HCT116 (cell line): ENCODE data around the gene CCDC40. TPM values are rescaled to one million over a fixed set of nuclear protein-coding genes. Genes with fewer than 3 reads are reported as not detected.

ENCODE experiments used
- ATAC-seq: fragments of 200-7000 bp; cut with Tn5 transposase; 2 replicates; pipeline ENCODE4 v1.9.1; 2020; ENCODE audit warnings: mild to moderate bottlenecking, moderate library complexity
- BruUV-seq: library from RNA; stranded (reverse); fragments of 400-500 nt; replicated peaks from 2 replicates; lab custom pipeline; 2021; lab: Mats Ljungman, UMichigan
- CTCF ChIA-PET: fragments of 300-600 bp; sonication (Branson Sonifier 250); formaldehyde crosslinking; loops from one replicate; lab custom pipeline; 2021; ENCODE audit warnings: antibody characterized with exemption; lab: Charles Lee
- POLR2A ChIA-PET: fragments of 300-600, 350-600 bp; sonication (Branson Sonifier 250); formaldehyde crosslinking; loops from one replicate; lab custom pipeline; 2021; ENCODE audit warnings: antibody characterized with exemption; lab: Charles Lee
- RAD21 ChIA-PET, 2 experiments: fragments of 300-600 bp; sonication (Branson Sonifier 250); formaldehyde crosslinking; loops; one replicate each; lab custom pipeline; 2023; ENCODE audit warnings: low total read pairs in 2 of 2; ENCODE audit not compliant: uncharacterized antibody in 2 of 2, unreplicated experiment in 2 of 2, low non-redundant PET in 1 of 2; lab: Charles Lee
- DNase-seq: peaks from one replicate; pipeline ENCODE4 v3.0.0-alpha.2; 2010; ENCODE audit warnings: low read depth, low spot score
- H2AFZ ChIP-seq: fragments of 200-600 bp; shearing (Covaris generic), sonication (generic); 2 replicates; pipeline ENCODE4 v1.6.1; 2017; ENCODE audit warnings: low read depth, mixed run types, mixed read lengths, antibody characterized with exemption, low read length; ENCODE audit not compliant: poor library complexity, severe bottlenecking
- H3K27ac ChIP-seq: 2 replicates; pipeline ENCODE4 v1.5.1; 2012; ENCODE audit warnings: low read depth, low read length
- H3K27me3 ChIP-seq: fragments of 200-600 bp; sonication (generic); 2 replicates; pipeline ENCODE4 v1.6.1; 2016; ENCODE audit warnings: mixed run types, low read length, mixed read lengths; ENCODE audit not compliant: insufficient read depth
- H3K36me3 ChIP-seq, 2 experiments: fragments of 200-500 bp in 1 of 2; fragments of 200-600 bp in 1 of 2; sonication (Bioruptor generic) in 1 of 2; sonication (generic) in 1 of 2; 2 replicates each; pipeline versions ENCODE4 v1.5.1 to v1.6.1; 2014 to 2016; ENCODE audit warnings: low read length in 2 of 2, inconsistent platforms in 1 of 2, mixed read lengths in 1 of 2, mixed run types in 1 of 2; ENCODE audit not compliant: insufficient read depth in 2 of 2, control insufficient read depth in 1 of 2
- H3K4me1 ChIP-seq, 2 experiments: fragments of 200-600 bp in 1 of 2; sonication (generic) in 1 of 2; 2 replicates each; pipeline versions ENCODE4 v1.5.1 to v1.6.1; 2012 to 2017; ENCODE audit warnings: low read length in 2 of 2, inconsistent platforms in 1 of 2, mild to moderate bottlenecking in 1 of 2, mixed read lengths in 1 of 2, mixed run types in 1 of 2, moderate library complexity in 1 of 2; ENCODE audit not compliant: insufficient read depth in 2 of 2, control insufficient read depth in 1 of 2
- H3K4me2 ChIP-seq: fragments of 200-600 bp; sonication (generic); 2 replicates; pipeline ENCODE4 v1.6.1; 2017; ENCODE audit warnings: mixed run types, low read length, mixed read lengths
- H3K4me3 ChIP-seq, 2 experiments: fragments of 200-600 bp in 1 of 2; sonication (generic) in 1 of 2; replicated peaks in 1 of 2; 2 replicates each; pipeline ENCODE4 v1.5.1; 2011 to 2016; ENCODE audit warnings: low read length in 2 of 2, control low read depth in 1 of 2, low read depth in 1 of 2, mild to moderate bottlenecking in 1 of 2, mixed read lengths in 1 of 2, mixed run types in 1 of 2
- H3K79me2 ChIP-seq: fragments of 200-600 bp; sonication (generic); 2 replicates; pipeline ENCODE4 v1.6.1; 2017; ENCODE audit warnings: mild to moderate bottlenecking, mixed run types, low read length, moderate library complexity, mixed read lengths; ENCODE audit not compliant: insufficient read depth
- H3K9ac ChIP-seq: fragments of 200-600 bp; sonication (generic); 2 replicates; pipeline ENCODE4 v1.6.1; 2016; ENCODE audit warnings: low read length, mixed read lengths
- H3K9me2 ChIP-seq: fragments of 200-600 bp; sonication (generic), shearing (Covaris generic); 2 replicates; pipeline ENCODE4 v1.6.1; 2017; ENCODE audit warnings: mixed run types, mild to moderate bottlenecking, moderate library complexity; ENCODE audit not compliant: insufficient read depth
- H3K9me3 ChIP-seq, 2 experiments: fragments of 200-500 bp in 1 of 2; fragments of 200-600 bp in 1 of 2; sonication (Bioruptor generic) in 1 of 2; sonication (generic) in 1 of 2; 2 replicates each; pipeline ENCODE4 v1.6.1; 2014 to 2017; ENCODE audit warnings: low read length in 2 of 2, mixed read lengths in 2 of 2, inconsistent platforms in 1 of 2, low read depth in 1 of 2, mild to moderate bottlenecking in 1 of 2, mixed run types in 1 of 2, moderate library complexity in 1 of 2; ENCODE audit not compliant: control insufficient read depth in 1 of 2, insufficient read depth in 1 of 2
- H4K20me1 ChIP-seq: fragments of 200-600 bp; sonication (generic), shearing (Covaris generic); 2 replicates; pipeline ENCODE4 v1.6.1; 2017; ENCODE audit warnings: mixed run types, mild to moderate bottlenecking, moderate library complexity; ENCODE audit not compliant: insufficient read depth
- ATF3 ChIP-seq: IDR thresholded peaks from 2 replicates; pipeline ENCODE4 v1.6.1; 2012
- CBX3 ChIP-seq: IDR thresholded peaks from 2 replicates; pipeline ENCODE4 v1.6.1; 2012; ENCODE audit warnings: low read depth
- CEBPB ChIP-seq: IDR thresholded peaks from 2 replicates; pipeline ENCODE4 v1.6.1; 2012; ENCODE audit warnings: low read depth
- ELF1 ChIP-seq: IDR thresholded peaks from 2 replicates; pipeline ENCODE4 v1.6.1; 2012; ENCODE audit warnings: low read depth, borderline replicate concordance
- FOSL1 ChIP-seq: IDR thresholded peaks from 2 replicates; pipeline ENCODE4 v1.6.1; 2012; ENCODE audit warnings: low read depth
- JUND ChIP-seq: IDR thresholded peaks from 2 replicates; pipeline ENCODE4 v1.6.1; 2012
- POLR2AphosphoS5 ChIP-seq: IDR thresholded peaks from 2 replicates; pipeline ENCODE4 v1.6.1; 2011; ENCODE audit warnings: mild to moderate bottlenecking, low read depth, low read length, moderate library complexity
- RAD21 ChIP-seq: IDR thresholded peaks from 2 replicates; pipeline ENCODE4 v1.6.1; 2012; ENCODE audit warnings: low read depth, mild to moderate bottlenecking
- YY1 ChIP-seq: IDR thresholded peaks from 2 replicates; pipeline ENCODE4 v1.6.1; 2011; ENCODE audit warnings: low read length, low read depth, moderate library complexity, mild to moderate bottlenecking; ENCODE audit not compliant: insufficient replicate concordance; ENCODE audit errors: extremely low read depth
- ZBTB33 ChIP-seq: IDR thresholded peaks from 2 replicates; pipeline ENCODE4 v1.6.1; 2011; ENCODE audit warnings: mild to moderate bottlenecking, low read length, moderate library complexity; ENCODE audit not compliant: insufficient replicate concordance; ENCODE audit errors: extremely low read depth
- intact Hi-C: fragments of 100-400 bp; cut with micrococcal nuclease; formaldehyde crosslinking; loops from 2 replicates; pipeline ENCODE4 v1.10.0; 2022
- total RNA-seq: library from RNA; stranded (reverse); gene quantifications from one replicate; pipeline ENCODE4 v1.2.1, GENCODE V29; 2021; ENCODE audit not compliant: unreplicated experiment

Gene CCDC40
- total RNA-seq, 1 experiment from 2014 or later: 10.3 TPM

- Histone ChIP-seq H2AFZ (no peak overlapping the region), H4K20me1 (no peaks in the 10 kb centered on the region), H3K9me2 (no peaks in the 10 kb centered on the region), H3K27me3 (no peaks in the 10 kb centered on the region), H3K9ac (peak overlapping the region; percentile 51; the same call in 1 of the 2 replicates), H3K27ac (peak overlapping the region; percentile 85), H3K79me2 (0 out of 2 replicates have a peak, but pooled peaks cover 5% of the 10 kb centered on the region), H3K9me3 (no peaks in the 10 kb centered on the region), H3K36me3 (no peaks in the 10 kb centered on the region), H3K4me2 (peak overlapping the region; percentile 84), H3K4me1 (peaks cover 60 to 71% of the 10 kb centered on the region in 2 experiments), H3K4me3 (no peak overlapping the region)
- TF ChIP-seq POLR2AphosphoS5 (no peak), FOSL1 (no peak), ELF1 (no peak), ATF3 (no peak), JUND (no peak), RAD21 (no peak), CEBPB (no peak), CBX3 (no peak), ZBTB33 (no peak), YY1 (no peak)
- POLR2A ChIA-PET: interaction anchor here (1.0 kb wide), 1 partner anchor 150 kb away, joined by 10 read pairs; the partner anchor contains the start of gene CBX4
- ATAC-seq (no peak), DNase-seq (no peak)
- intact Hi-C loops: loop anchor here (2.0 to 5.0 kb wide), 3 partner anchors 72 to 150 kb away; partner anchors contain the start of gene CBX4
- CTCF ChIA-PET: interaction anchor here (0.7 to 3.5 kb wide), 4 partner anchors 19 to 248 kb away, joined by 3 to 10 read pairs (median 4); no protein-coding TSS in a partner anchor
- no TSS peak for BruUV-seq
- RAD21 ChIA-PET: no interaction called here
Measured at GRCh38 chr17:79989106-79989835, 47.2 kb upstream of the CCDC40 start.
